NB4 (cell line): ENCODE data around the gene ZNF182.
"Not testable (repeated sequence)": the region's sequence is repeated elsewhere in the genome, so short reads cannot be mapped to it uniquely, and the experiment has no call there.

Experiments used
- DNase-seq: peaks from one replicate; pipeline ENCODE4 v3.0.0; 2010; ENCODE audit warnings: low read depth
- H3K4me3 ChIP-seq: one replicate; pipeline ENCODE4 v1.5.1; 2011; ENCODE audit warnings: mild to moderate bottlenecking, low read depth, low read length, moderate library complexity
- CTCF ChIP-seq: IDR thresholded peaks from one replicate; pipeline ENCODE4 v1.5.1; 2012; ENCODE audit warnings: low read depth, low read length
- MAX ChIP-seq: IDR thresholded peaks from 2 replicates; pipeline ENCODE4 v1.6.1; 2011; ENCODE audit warnings: low read depth, low read length
- MYC ChIP-seq: IDR thresholded peaks from 2 replicates; pipeline ENCODE4 v1.6.1; 2011; ENCODE audit warnings: low read depth, low read length
- POLR2A ChIP-seq: IDR thresholded peaks from 2 replicates; pipeline ENCODE4 v1.6.1; 2011; ENCODE audit warnings: mild to moderate bottlenecking; ENCODE audit not compliant: insufficient read length; ENCODE audit errors: extremely low read depth

Gene ZNF182

GRCh38 chrX:47941423-47941822 lies 62.4 kb downstream of the ZNF182 start:
- no peak for DNase-seq
- TF ChIP-seq CTCF (no peak), POLR2A (no peak), MYC (no peak), MAX (no peak)
- H3K4me3 ChIP-seq: no peak overlapping the region

- TF ChIP-seq CTCF (no peak), MAX (no peak), MYC (no peak), POLR2A (no peak)
- no peak overlapping the region for H3K4me3 ChIP-seq
- DNase-seq: no peak
Measured at GRCh38 chrX:47940448-47940847, 63.3 kb downstream of the ZNF182 start.

GRCh38 chrX:47936940-47937317 lies 66.9 kb downstream of the ZNF182 start:
- no peak for DNase-seq
- TF ChIP-seq POLR2A: no peak
- H3K4me3 ChIP-seq: no peak overlapping the region

- TF ChIP-seq MYC: no peak
- no peak for TF ChIP-seq CTCF
- no peak for TF ChIP-seq MAX
- no peak for TF ChIP-seq POLR2A
- DNase-seq: no peak
- H3K4me3 ChIP-seq: no peak overlapping the region
Measured at GRCh38 chrX:47936224-47936939, 67.4 kb downstream of the ZNF182 start.

GRCh38 chrX:47933946-47934345 lies 69.8 kb downstream of the ZNF182 start:
- DNase-seq: no peak

GRCh38 chrX:47931970-47932369 lies 71.8 kb downstream of the ZNF182 start:
- H3K4me3 ChIP-seq, DNase-seq: not testable (repeated sequence)

More at GRCh38 chrX:47933946-47934345, 69.8 kb downstream of the ZNF182 start:
- no peak overlapping the region for H3K4me3 ChIP-seq
- no peak for TF ChIP-seq POLR2A
- TF ChIP-seq CTCF: no peak
- no peak for TF ChIP-seq MYC
- TF ChIP-seq MAX: no peak

GRCh38 chrX:47927212-47927611 lies 76.6 kb downstream of the ZNF182 start:
- DNase-seq: no peak
- TF ChIP-seq MYC (no peak), POLR2A (no peak)

More at GRCh38 chrX:47927212-47927611, 76.6 kb downstream of the ZNF182 start:
- no peak overlapping the region for H3K4me3 ChIP-seq
